Gastroesophageal sphincter (tissue), 4 donors: ENCODE measurements around the gene C14orf119. TPM values are rescaled to one million over a fixed set of nuclear protein-coding genes. Genes with fewer than 3 reads are reported as not detected.

Experiments used
- ATAC-seq: fragments of 150-250 bp; one replicate; pipeline ENCODE4 v1.9.1; 2016; ENCODE audit warnings: mild to moderate bottlenecking, moderate library complexity
- H3K27ac ChIP-seq, 4 donors: fragments of 200-600 bp; sonication (generic) in 3 of 4; 1 replicate in 3 of 4; 2 replicates in 1 of 4; pipeline ENCODE4 v1.5.1; 2016 to 2019
- H3K27me3 ChIP-seq: fragments of 200-600 bp; sonication (generic); one replicate; pipeline ENCODE4 v1.5.1; 2019
- H3K36me3 ChIP-seq, 2 donors: fragments of 200-600 bp; sonication (generic); one replicate each; pipeline ENCODE4 v1.5.1; 2019; ENCODE audit warnings: control low read depth in 1 of 2
- H3K4me1 ChIP-seq, 3 donors: fragments of 200-600 bp; sonication (generic); 1 replicate in 2 of 3; 2 replicates in 1 of 3; pipeline ENCODE4 v1.5.1; 2016 to 2019; ENCODE audit warnings: control low read depth in 2 of 3
- H3K4me3 ChIP-seq, 2 donors: fragments of 200-600 bp; sonication (generic); one replicate each; pipeline ENCODE4 v1.5.1; 2019; ENCODE audit warnings: mild to moderate bottlenecking in 1 of 2, moderate library complexity in 1 of 2
- H3K9me3 ChIP-seq, 3 donors: fragments of 200-600 bp; sonication (generic); one replicate each; pipeline ENCODE4 v1.5.1; 2017 to 2019; ENCODE audit warnings: control low read depth in 2 of 3
- CTCF ChIP-seq, 4 experiments: fragments of 200-600 bp in 2 of 4; fragments of 450-650 bp in 2 of 4; sonication (generic) in 1 of 4; IDR thresholded peaks; one replicate each; pipeline ENCODE4 v1.5.1; 2017 to 2019; ENCODE audit warnings: antibody characterized with exemption in 4 of 4, mild to moderate bottlenecking in 2 of 4, moderate library complexity in 2 of 4
- EP300 ChIP-seq: sonication (generic); formaldehyde crosslinking; IDR thresholded peaks from one replicate; pipeline ENCODE4 v1.6.1; 2017; ENCODE audit warnings: antibody characterized with exemption, mild to moderate bottlenecking
- POLR2A ChIP-seq, 2 donors: fragments of 450-650 bp; IDR thresholded peaks; one replicate each; pipeline ENCODE4 v1.6.1; 2017; ENCODE audit warnings: antibody characterized with exemption in 2 of 2, mild to moderate bottlenecking in 2 of 2, moderate library complexity in 1 of 2
- POLR2AphosphoS5 ChIP-seq: sonication (generic); formaldehyde crosslinking; IDR thresholded peaks from one replicate; pipeline ENCODE4 v1.6.1; 2017; ENCODE audit warnings: antibody characterized with exemption
- WGBS, 2 donors: methylation state at CpG; one replicate each; pipeline ENCODE4 v1.1.5; 2018; ENCODE audit warnings: low coverage in 1 of 2; 5-methylcytosine and 5-hydroxymethylcytosine counted together
- total RNA-seq, 4 donors: library from RNA; depleted of rRNA; stranded (reverse); fragments of >200 nt; gene quantifications; one replicate each; pipeline ENCODE4 v1.1.0, GENCODE V29; 2016

The C14orf119 gene
- total RNA-seq, 4 donors from 2014 or later: 31.3 to 38.2 (median 33.4) TPM

DNA sequence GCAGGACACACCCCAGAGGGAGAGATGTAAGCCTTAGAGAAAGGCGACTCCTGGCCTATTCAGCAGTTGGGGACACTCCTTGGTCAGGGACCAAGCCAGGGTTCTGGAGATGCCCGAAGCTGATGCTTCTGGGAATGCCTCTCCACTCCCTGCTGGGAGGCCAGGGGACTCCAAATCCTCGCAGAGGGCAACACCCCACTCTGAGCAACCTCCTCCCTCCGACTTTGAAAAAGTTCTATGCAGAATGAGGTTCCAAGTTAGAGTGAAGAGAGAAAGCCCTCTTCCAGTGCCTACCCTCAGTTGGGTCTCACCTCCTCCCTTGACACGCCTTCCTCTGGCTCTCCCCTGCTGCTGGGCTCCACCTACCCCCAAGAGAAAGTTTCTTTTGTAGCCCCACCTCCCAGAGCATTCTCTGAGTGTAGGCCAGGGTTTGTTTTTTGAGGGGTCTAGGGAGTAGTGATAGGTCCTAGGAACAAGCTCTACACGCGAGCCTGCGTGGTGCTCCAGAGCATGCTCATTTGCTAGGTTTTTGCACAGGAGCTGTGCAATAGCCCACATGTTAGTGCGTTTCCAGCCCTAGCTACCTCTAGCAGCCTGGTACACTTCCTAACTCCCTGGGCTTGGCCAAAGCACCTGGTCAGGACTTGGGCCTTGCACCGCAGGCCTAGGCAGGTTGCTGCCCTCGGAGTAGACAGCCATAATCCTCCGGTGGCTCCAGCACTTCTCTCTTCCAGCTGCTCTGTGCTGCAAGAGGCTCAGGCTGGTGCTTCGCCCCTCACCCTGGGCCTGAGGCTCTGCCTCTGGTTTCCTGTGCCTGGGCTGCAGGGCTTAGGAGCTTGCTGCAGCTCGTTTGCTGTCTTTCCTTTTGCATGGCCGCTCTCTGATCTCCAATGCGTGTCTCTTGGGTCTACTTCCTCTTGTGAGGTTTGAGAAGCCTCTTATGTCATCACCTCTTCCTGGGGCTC, 24.3 kb downstream of the C14orf119 start:
- 57 to 81% methylated on average over 3 to 8 of the region's 16 CpGs for WGBS, 2 donors
- Histone ChIP-seq H3K4me3 (no peak overlapping the region), H3K4me1 (peaks cover 0 to 24% (median 0%) of the 10 kb centered on the region in 3 donors), H3K36me3 (no peaks in the 10 kb centered on the region), H3K9me3 (no peaks in the 10 kb centered on the region), H3K27me3 (peaks cover 26% of the 10 kb centered on the region), H3K27ac (no peak overlapping the region)
- ATAC-seq: no peak
- TF ChIP-seq CTCF (IDR thresholded peaks at IDR 0.05) (no peak), EP300 (no peak), POLR2A (IDR thresholded peaks at IDR 0.05) (no peak), POLR2AphosphoS5 (no peak)

- H3K27ac ChIP-seq: peak overlapping the region in 2 of 4 donors; percentile 38 to 42
- 59 to 83% methylated on average over 2 to 3 of the region's 9 CpGs for WGBS, 2 donors
- H3K9me3 ChIP-seq: no peaks in the 10 kb centered on the region
- no peak overlapping the region for H3K4me3 ChIP-seq
- H3K4me1 ChIP-seq: peaks cover 0 to 28% (median 0%) of the 10 kb centered on the region in 3 donors
- ATAC-seq: peak; percentile 83
- peaks cover 26% of the 10 kb centered on the region for H3K27me3 ChIP-seq
- TF ChIP-seq CTCF (IDR thresholded peaks at IDR 0.05) (peak in 3 of 4 experiments; percentile 100), POLR2A (IDR thresholded peaks at IDR 0.05) (no peak)
- no peaks in the 10 kb centered on the region for H3K36me3 ChIP-seq
These were observed 25.4 kb downstream of the C14orf119 start for GRCh38 chr14:23120541-23121251.

DNA sequence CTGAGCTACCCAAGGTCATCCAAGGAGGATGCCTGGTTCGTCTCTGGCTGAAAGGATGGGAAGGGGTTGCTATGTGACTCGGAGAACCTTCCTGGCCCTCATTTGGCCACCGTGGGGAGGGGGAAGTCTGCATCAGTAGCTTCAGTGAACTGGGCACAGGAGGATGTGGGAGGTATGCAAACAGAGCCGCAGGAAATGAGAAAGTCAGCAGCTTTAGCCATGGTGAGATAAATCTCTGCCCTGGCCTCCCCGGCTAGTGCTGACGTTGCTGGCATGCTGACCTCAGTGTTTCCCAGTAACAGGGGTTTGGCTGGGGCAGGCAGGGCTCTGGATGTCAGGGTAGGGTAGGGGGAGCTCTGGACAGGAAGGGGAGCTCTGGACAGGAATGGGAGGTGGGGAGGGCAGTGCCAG, 26.1 kb downstream of the C14orf119 start:
- Histone ChIP-seq H3K9me3 (no peaks in the 10 kb centered on the region), H3K4me1 (peaks cover 0 to 35% (median 0%) of the 10 kb centered on the region in 3 donors), H3K4me3 (no peak overlapping the region), H3K36me3 (peaks cover 0 to 4% of the 10 kb centered on the region in 2 donors), H3K27ac (peak overlapping the region in 2 of 4 donors; percentile 38 to 42), H3K27me3 (peaks cover 22% of the 10 kb centered on the region)
- WGBS, 2 donors: 18 to 24% methylated on average over 2 to 4 of the region's 6 CpGs
- no peak for TF ChIP-seq POLR2A (IDR thresholded peaks at IDR 0.05)
- peak; percentile 39 for TF ChIP-seq POLR2AphosphoS5
- no peak for TF ChIP-seq EP300
- no peak for TF ChIP-seq CTCF (IDR thresholded peaks at IDR 0.05)
- ATAC-seq: no peak

DNA sequence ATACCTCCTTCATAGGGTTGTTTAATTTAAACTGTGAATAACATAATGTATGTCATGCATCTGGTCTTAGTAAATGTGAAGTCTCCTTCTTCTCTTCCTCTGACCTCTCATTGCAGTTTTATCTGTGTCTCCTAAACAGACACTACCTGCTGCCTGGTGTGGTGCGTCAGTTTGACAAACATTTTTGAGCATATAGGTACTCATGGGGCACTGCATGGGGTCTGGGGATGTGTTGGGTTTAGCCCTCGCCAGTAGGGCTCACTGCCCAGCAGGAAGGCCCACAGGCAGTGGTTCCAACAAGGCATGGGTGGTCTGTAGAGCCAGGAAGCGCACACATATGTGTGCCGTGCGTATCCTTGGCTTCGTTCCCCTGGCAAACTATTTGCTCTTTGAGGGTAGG, 26.8 kb downstream of the C14orf119 start:
- H3K4me1 ChIP-seq: peaks cover 0 to 35% (median 0%) of the 10 kb centered on the region in 3 donors
- H3K36me3 ChIP-seq: peaks cover 0 to 11% of the 10 kb centered on the region in 2 donors
- no peaks in the 10 kb centered on the region for H3K9me3 ChIP-seq
- H3K27me3 ChIP-seq: peaks cover 15% of the 10 kb centered on the region
- H3K27ac ChIP-seq: peak overlapping the region in 1 of 4 donors; percentile 42
- WGBS, 2 donors: 97 to 100% methylated on average over 1 to 5 of the region's 6 CpGs
- H3K4me3 ChIP-seq: no peak overlapping the region
- ATAC-seq: no peak
- TF ChIP-seq CTCF (IDR thresholded peaks at IDR 0.05): no peak
